ENCODE data around the gene ANKRD44.

Gene ANKRD44

GRCh38 chr2:197109326-197109725, 201.3 kb downstream of the ANKRD44 start:
- Mint-ChIP-seq H3K9me3 (no peaks in the 10 kb centered on the region), H3K4me1 (ENCODE audit: low read depth) (peaks cover 3% of the 10 kb centered on the region), H3K27ac (no peak overlapping the region), H3K36me3 (ENCODE audit: low read depth) (peaks cover 18% of the 10 kb centered on the region), H3K27me3 (ENCODE audit: low read depth) (no peaks in the 10 kb centered on the region), H3K4me3 (no peak overlapping the region)

- H3K4me3 Mint-ChIP-seq, result no peak overlapping the region
Observed at GRCh38 chr2:197108758-197109157, 201.8 kb downstream of the ANKRD44 start.

GRCh38 chr2:197107291-197108269, 203.0 kb downstream of the ANKRD44 start:
- H3K27me3 Mint-ChIP-seq (ENCODE audit: low read depth), result no peaks in the 10 kb centered on the region
- no peaks in the 10 kb centered on the region for H3K9me3 Mint-ChIP-seq
- peaks cover 18% of the 10 kb centered on the region for H3K36me3 Mint-ChIP-seq (ENCODE audit: low read depth)
- H3K4me3 Mint-ChIP-seq, result no peak overlapping the region
- H3K4me1 Mint-ChIP-seq (ENCODE audit: low read depth), result peaks cover 2% of the 10 kb centered on the region
- H3K27ac Mint-ChIP-seq, result peak overlapping the region; percentile 15

More at GRCh38 chr2:197108758-197109157, 201.8 kb downstream of the ANKRD44 start:
- Mint-ChIP-seq H3K27me3 (ENCODE audit: low read depth) (no peaks in the 10 kb centered on the region), H3K9me3 (no peaks in the 10 kb centered on the region), H3K36me3 (ENCODE audit: low read depth) (peaks cover 18% of the 10 kb centered on the region), H3K4me1 (ENCODE audit: low read depth) (peaks cover 3% of the 10 kb centered on the region), H3K27ac (no peak overlapping the region)

GRCh38 chr2:197103363-197103762, 207.2 kb downstream of the ANKRD44 start:
- Mint-ChIP-seq H3K9me3 (no peaks in the 10 kb centered on the region), H3K4me1 (ENCODE audit: low read depth) (peaks cover 11% of the 10 kb centered on the region), H3K4me3 (no peak overlapping the region), H3K27me3 (ENCODE audit: low read depth) (no peaks in the 10 kb centered on the region), H3K36me3 (ENCODE audit: low read depth) (peaks cover 33% of the 10 kb centered on the region), H3K27ac (no peak overlapping the region)

- no peaks in the 10 kb centered on the region for H3K9me3 Mint-ChIP-seq
- H3K4me3 Mint-ChIP-seq, result no peak overlapping the region
- no peaks in the 10 kb centered on the region for H3K27me3 Mint-ChIP-seq (ENCODE audit: low read depth)
- H3K27ac Mint-ChIP-seq, result no peak overlapping the region
- peaks cover 11% of the 10 kb centered on the region for H3K4me1 Mint-ChIP-seq (ENCODE audit: low read depth)
- H3K36me3 Mint-ChIP-seq (ENCODE audit: low read depth), result peaks cover 42% of the 10 kb centered on the region
Observed at GRCh38 chr2:197102231-197102630, 208.3 kb downstream of the ANKRD44 start.

- no peak overlapping the region for H3K27ac Mint-ChIP-seq
- no peaks in the 10 kb centered on the region for H3K27me3 Mint-ChIP-seq (ENCODE audit: low read depth)
- H3K4me3 Mint-ChIP-seq, result no peak overlapping the region
- H3K36me3 Mint-ChIP-seq (ENCODE audit: low read depth), result peaks cover 45% of the 10 kb centered on the region
- H3K4me1 Mint-ChIP-seq (ENCODE audit: low read depth), result peaks cover 11% of the 10 kb centered on the region
- no peaks in the 10 kb centered on the region for H3K9me3 Mint-ChIP-seq
Observed at GRCh38 chr2:197101519-197101918, 209.1 kb downstream of the ANKRD44 start.

- Mint-ChIP-seq H3K9me3 (no peaks in the 10 kb centered on the region), H3K4me3 (no peak overlapping the region), H3K36me3 (ENCODE audit: low read depth) (peaks cover 49% of the 10 kb centered on the region), H3K4me1 (ENCODE audit: low read depth) (peaks cover 9% of the 10 kb centered on the region), H3K27ac (no peak overlapping the region), H3K27me3 (ENCODE audit: low read depth) (no peaks in the 10 kb centered on the region)
Observed at GRCh38 chr2:197097578-197098366, 212.8 kb downstream of the ANKRD44 start.

GRCh38 chr2:197096649-197097048, 213.9 kb downstream of the ANKRD44 start:
- no peaks in the 10 kb centered on the region for H3K27me3 Mint-ChIP-seq (ENCODE audit: low read depth)
- H3K4me3 Mint-ChIP-seq, result no peak overlapping the region
- peaks cover 52% of the 10 kb centered on the region for H3K36me3 Mint-ChIP-seq (ENCODE audit: low read depth)
- no peak overlapping the region for H3K27ac Mint-ChIP-seq
- H3K9me3 Mint-ChIP-seq, result no peaks in the 10 kb centered on the region
- H3K4me1 Mint-ChIP-seq (ENCODE audit: low read depth), result peaks cover 7% of the 10 kb centered on the region

GRCh38 chr2:197092431-197092830, 218.1 kb downstream of the ANKRD44 start:
- Mint-ChIP-seq H3K27me3 (ENCODE audit: low read depth) (no peaks in the 10 kb centered on the region), H3K27ac (no peak overlapping the region), H3K4me3 (no peak overlapping the region), H3K4me1 (ENCODE audit: low read depth) (peaks cover 11% of the 10 kb centered on the region), H3K36me3 (ENCODE audit: low read depth) (peaks cover 55% of the 10 kb centered on the region), H3K9me3 (no peaks in the 10 kb centered on the region)

- Mint-ChIP-seq H3K27ac (peak overlapping the region; percentile 26), H3K27me3 (ENCODE audit: low read depth) (no peaks in the 10 kb centered on the region)
Observed at GRCh38 chr2:197090742-197091367, 219.7 kb downstream of the ANKRD44 start.

GRCh38 chr2:197089655-197090054, 220.9 kb downstream of the ANKRD44 start:
- H3K27me3 Mint-ChIP-seq (ENCODE audit: low read depth), result no peaks in the 10 kb centered on the region
- H3K27ac Mint-ChIP-seq, result no peak overlapping the region
- no peaks in the 10 kb centered on the region for H3K9me3 Mint-ChIP-seq
- peaks cover 56% of the 10 kb centered on the region for H3K36me3 Mint-ChIP-seq (ENCODE audit: low read depth)
- H3K4me3 Mint-ChIP-seq, result no peak overlapping the region
- H3K4me1 Mint-ChIP-seq (ENCODE audit: low read depth), result peaks cover 13% of the 10 kb centered on the region

More at GRCh38 chr2:197090742-197091367, 219.7 kb downstream of the ANKRD44 start:
- H3K4me1 Mint-ChIP-seq (ENCODE audit: low read depth), result peaks cover 13% of the 10 kb centered on the region
- no peaks in the 10 kb centered on the region for H3K9me3 Mint-ChIP-seq
- peaks cover 57% of the 10 kb centered on the region for H3K36me3 Mint-ChIP-seq (ENCODE audit: low read depth)
- no peak overlapping the region for H3K4me3 Mint-ChIP-seq

- H3K4me1 Mint-ChIP-seq (ENCODE audit: low read depth), result peaks cover 13% of the 10 kb centered on the region
- no peaks in the 10 kb centered on the region for H3K9me3 Mint-ChIP-seq
Observed at GRCh38 chr2:197088694-197089093, 221.9 kb downstream of the ANKRD44 start.

GRCh38 chr2:197086500-197086899, 224.1 kb downstream of the ANKRD44 start:
- H3K4me3 Mint-ChIP-seq, result no peak overlapping the region
- peaks cover 9% of the 10 kb centered on the region for H3K4me1 Mint-ChIP-seq (ENCODE audit: low read depth)
- no peaks in the 10 kb centered on the region for H3K9me3 Mint-ChIP-seq
- peaks cover 68% of the 10 kb centered on the region for H3K36me3 Mint-ChIP-seq (ENCODE audit: low read depth)
- no peak overlapping the region for H3K27ac Mint-ChIP-seq
- no peaks in the 10 kb centered on the region for H3K27me3 Mint-ChIP-seq (ENCODE audit: low read depth)

More at GRCh38 chr2:197088694-197089093, 221.9 kb downstream of the ANKRD44 start:
- Mint-ChIP-seq H3K27me3 (ENCODE audit: low read depth) (no peaks in the 10 kb centered on the region), H3K27ac (no peak overlapping the region), H3K4me3 (no peak overlapping the region), H3K36me3 (ENCODE audit: low read depth) (peaks cover 61% of the 10 kb centered on the region)

GRCh38 chr2:197085665-197086064, 224.9 kb downstream of the ANKRD44 start:
- no peak overlapping the region for H3K4me3 Mint-ChIP-seq
- no peaks in the 10 kb centered on the region for H3K9me3 Mint-ChIP-seq
- peaks cover 9% of the 10 kb centered on the region for H3K4me1 Mint-ChIP-seq (ENCODE audit: low read depth)
- no peaks in the 10 kb centered on the region for H3K27me3 Mint-ChIP-seq (ENCODE audit: low read depth)
- H3K36me3 Mint-ChIP-seq (ENCODE audit: low read depth), result peaks cover 71% of the 10 kb centered on the region
- H3K27ac Mint-ChIP-seq, result no peak overlapping the region
